Activated CD8-positive, alpha-beta T cell treated with anti-CD3 and anti-CD28 coated beads for 36 hours (primary cell): ENCODE measurements around the gene FLNA. TPM values are rescaled to one million over a fixed set of nuclear protein-coding genes. Genes with fewer than 3 reads are reported as not detected.
A peak's percentile ranks its signal among the peaks of the same experiment; 100 is the strongest.

Experiments used
- ATAC-seq: fragments of 200-7000 bp; cut with Tn5 transposase; one replicate; pipeline ENCODE4 v1.10.0; 2021; ENCODE audit warnings: mild to moderate bottlenecking, moderate library complexity
- CTCF ChIA-PET: fragments of 350-600 bp; sonication (Branson Sonifier 250); formaldehyde crosslinking; loops from one replicate; lab custom pipeline; 2021; ENCODE audit warnings: antibody characterized with exemption; lab: Charles Lee
- POLR2A ChIA-PET: fragments of 350-600 bp; sonication (Branson Sonifier 250); formaldehyde crosslinking; loops from one replicate; lab custom pipeline; 2021; ENCODE audit warnings: antibody characterized with exemption; lab: Charles Lee
- DNase-seq: peaks from one replicate; pipeline ENCODE4 v3.0.0-alpha.2; 2020
- H3K27ac Mint-ChIP-seq: one replicate; pipeline ENCODE4 v1.8.0; 2021; ENCODE audit warnings: mild to moderate bottlenecking, mixed read lengths
- H3K27me3 Mint-ChIP-seq: one replicate; pipeline ENCODE4 v1.8.0; 2021; ENCODE audit warnings: mixed read lengths
- H3K36me3 Mint-ChIP-seq: one replicate; pipeline ENCODE4 v1.8.0; 2021; ENCODE audit warnings: low read depth, mixed read lengths
- H3K4me1 Mint-ChIP-seq: one replicate; pipeline ENCODE4 v1.8.0; 2021; ENCODE audit warnings: low read depth, mixed read lengths
- H3K4me3 Mint-ChIP-seq: one replicate; pipeline ENCODE4 v1.8.0; 2021; ENCODE audit warnings: mild to moderate bottlenecking, moderate library complexity, mixed read lengths
- H3K9me3 Mint-ChIP-seq: one replicate; pipeline ENCODE4 v1.8.0; 2021; ENCODE audit warnings: mixed read lengths
- CTCF ChIP-seq: fragments of 200-600 bp; IDR thresholded peaks from one replicate; pipeline ENCODE4 v1.8.0; 2022; ENCODE audit warnings: antibody characterized with exemption, mild to moderate bottlenecking
- intact Hi-C: fragments of 100-400 bp; cut with micrococcal nuclease; formaldehyde crosslinking; loops from one replicate; pipeline ENCODE4 v1.10.0; 2022
- total RNA-seq, 2 experiments: library from RNA; stranded (reverse); gene quantifications; one replicate each; pipeline ENCODE4 v1.2.3, GENCODE V29; 2021

FLNA gene
- total RNA-seq, 2 experiments from 2014 or later, result 1,057 to 1,091 TPM

- H3K27ac Mint-ChIP-seq, result no peak overlapping the region
- CTCF ChIA-PET, result no interaction called here
Measured at GRCh38 chrX:154333116-154333515, 41.3 kb downstream of the FLNA start.

GRCh38 chrX:154332561-154332960, 41.9 kb downstream of the FLNA start:
- no peaks in the 10 kb centered on the region for H3K9me3 Mint-ChIP-seq
- H3K27me3 Mint-ChIP-seq, result no peaks in the 10 kb centered on the region
- H3K4me3 Mint-ChIP-seq, result no peak overlapping the region
- no peak for TF ChIP-seq CTCF
- no peak for DNase-seq
- intact Hi-C loops, result no loop called here
- POLR2A ChIA-PET, result no interaction called here
- H3K27ac Mint-ChIP-seq, result no peak overlapping the region
- peaks cover 39% of the 10 kb centered on the region for H3K4me1 Mint-ChIP-seq
- no peaks in the 10 kb centered on the region for H3K36me3 Mint-ChIP-seq
- CTCF ChIA-PET, result no interaction called here
- ATAC-seq, result no peak

More at GRCh38 chrX:154333116-154333515, 41.3 kb downstream of the FLNA start:
- TF ChIP-seq CTCF, result no peak
- POLR2A ChIA-PET, result no interaction called here
- no peaks in the 10 kb centered on the region for H3K36me3 Mint-ChIP-seq
- ATAC-seq (no peak), DNase-seq (no peak)
- no peaks in the 10 kb centered on the region for H3K27me3 Mint-ChIP-seq
- H3K9me3 Mint-ChIP-seq, result no peaks in the 10 kb centered on the region
- H3K4me3 Mint-ChIP-seq, result no peak overlapping the region
- intact Hi-C loops, result no loop called here
- peaks cover 33% of the 10 kb centered on the region for H3K4me1 Mint-ChIP-seq

GRCh38 chrX:154329294-154329693, 45.1 kb downstream of the FLNA start:
- no peaks in the 10 kb centered on the region for H3K27me3 Mint-ChIP-seq
- POLR2A ChIA-PET, result no interaction called here

GRCh38 chrX:154328646-154329045, 45.8 kb downstream of the FLNA start:
- ATAC-seq, result peak; percentile 25
- DNase-seq, result peak; percentile 39
- Mint-ChIP-seq H3K9me3 (no peaks in the 10 kb centered on the region), H3K27ac (peak overlapping the region; percentile 66), H3K36me3 (no peaks in the 10 kb centered on the region), H3K4me3 (no peak overlapping the region), H3K4me1 (peaks cover 38% of the 10 kb centered on the region), H3K27me3 (no peaks in the 10 kb centered on the region)
- ChIA-PET POLR2A (no interaction called here), CTCF (interaction anchor here (1.5 kb wide), 1 partner anchor 20 kb away, joined by 4 read pairs; no protein-coding TSS in a partner anchor)
- no peak for TF ChIP-seq CTCF
- intact Hi-C loops, result no loop called here

More at GRCh38 chrX:154329294-154329693, 45.1 kb downstream of the FLNA start:
- intact Hi-C loops, result no loop called here
- DNase-seq, result no peak
- H3K36me3 Mint-ChIP-seq, result no peaks in the 10 kb centered on the region
- H3K27ac Mint-ChIP-seq, result no peak overlapping the region
- no peak for TF ChIP-seq CTCF
- CTCF ChIA-PET, result interaction anchor here (1.5 kb wide), 1 partner anchor 21 kb away, joined by 4 read pairs; no protein-coding TSS in a partner anchor
- H3K9me3 Mint-ChIP-seq, result no peaks in the 10 kb centered on the region
- H3K4me3 Mint-ChIP-seq, result no peak overlapping the region
- H3K4me1 Mint-ChIP-seq, result peaks cover 44% of the 10 kb centered on the region
- no peak for ATAC-seq

GRCh38 chrX:154327038-154327820, 47.2 kb downstream of the FLNA start:
- H3K36me3 Mint-ChIP-seq, result no peaks in the 10 kb centered on the region
- ATAC-seq (peak; percentile 85), DNase-seq (peak; percentile 52)
- peaks cover 34% of the 10 kb centered on the region for H3K4me1 Mint-ChIP-seq
- intact Hi-C loops, result no loop called here
- H3K9me3 Mint-ChIP-seq, result no peaks in the 10 kb centered on the region
- no peaks in the 10 kb centered on the region for H3K27me3 Mint-ChIP-seq
- CTCF ChIA-PET, result interaction anchor here (0.8 to 1.9 kb wide), 3 partner anchors 10 to 19 kb away, joined by 3 to 8 read pairs (median 3); no protein-coding TSS in a partner anchor
- no peak for TF ChIP-seq CTCF
- POLR2A ChIA-PET, result interaction anchor here (1.0 to 1.1 kb wide), 2 partner anchors 43 to 353 kb away, joined by 3 read pairs; no protein-coding TSS in a partner anchor
- peak overlapping the region; percentile 16 for H3K4me3 Mint-ChIP-seq
- peak overlapping the region; percentile 34 for H3K27ac Mint-ChIP-seq
